Cardiac atrium fibroblast (primary cell): ENCODE results near the gene POLD4. TPM values are rescaled to one million over a fixed set of nuclear protein-coding genes. Genes with fewer than 3 reads are reported as not detected.

Source experiments
- total RNA-seq: library from RNA; depleted of rRNA; stranded (reverse); fragments of >200 nt; gene quantifications from 2 replicates; pipeline ENCODE4 v1.2.3, GENCODE V29; 2015

POLD4 gene
- 134 and 176 TPM in 2 replicates for total RNA-seq

GRCh38 chr11:67353317-67354074 lies at the start of gene POLD4:
Gene POLD4, minus strand, starts transcription at chr11:67353546. Its CDS starts 147 bp downstream, at chr11:67353399.

GRCh38 chr11:67401495-67402191 lies 48.3 kb upstream of the POLD4 start, which contains the start of gene PPP1CA:
Gene PPP1CA, minus strand, starts transcription at chr11:67401858. Its CDS starts 76 bp downstream, at chr11:67401782.

GRCh38 chr11:67391304-67392182 lies 38.2 kb upstream of the POLD4 start, which contains the start of gene RAD9A:
Gene RAD9A, plus strand, starts transcription at chr11:67391986. Its CDS starts 59 bp downstream, at chr11:67392045.

GRCh38 chr11:67372993-67373647 lies 19.8 kb upstream of the POLD4 start, which contains the start of gene CLCF1:
Gene CLCF1, minus strand, starts transcription at chr11:67373598. Its CDS starts 59 bp downstream, at chr11:67373539.

GRCh38 chr11:67303132-67303834 lies 50.1 kb downstream of the POLD4 start, which contains the start of gene SSH3:
Gene SSH3, plus strand, starts transcription at chr11:67303530. Its CDS starts 96 bp downstream, at chr11:67303626.

Other genes with a start within 250 kb of the POLD4 start
- gene KDM2A, start 234.3 kb downstream of the POLD4 start, total RNA-seq = 23.6 and 44.1 TPM in 2 replicates
- gene GRK2, start 87.1 kb downstream of the POLD4 start, total RNA-seq = 38.7 and 58.7 TPM in 2 replicates
- 22.5 and 26.9 TPM in 2 replicates for gene ANKRD13D, start 64.2 kb downstream of the POLD4 start, total RNA-seq
- 10.0 and 39.9 TPM in 2 replicates for gene SSH3, start 50.0 kb downstream of the POLD4 start, total RNA-seq
- gene CLCF1, start 20.1 kb upstream of the POLD4 start, total RNA-seq = 14.6 and 18.1 TPM in 2 replicates
- gene RAD9A, start 38.4 kb upstream of the POLD4 start, total RNA-seq = 4.2 and 4.7 TPM in 2 replicates
- 172 and 194 TPM in 2 replicates for gene PPP1CA, start 48.3 kb upstream of the POLD4 start, total RNA-seq
- not detected in 2 replicates for gene TBC1D10C, start 50.5 kb upstream of the POLD4 start, total RNA-seq
- gene CARNS1, start 62.1 kb upstream of the POLD4 start, total RNA-seq = 0.49 TPM in 1 of 2 replicates, not detected in the other
- 46.3 and 51.8 TPM in 2 replicates for gene RPS6KB2, start 74.9 kb upstream of the POLD4 start, total RNA-seq
- 2.0 TPM in 1 of 2 replicates, not detected in the other for gene PTPRCAP, start 84.1 kb upstream of the POLD4 start, total RNA-seq
- gene CORO1B, start 89.9 kb upstream of the POLD4 start, total RNA-seq = 71.1 and 73.1 TPM in 2 replicates
- gene GPR152, start 99.2 kb upstream of the POLD4 start, total RNA-seq = not detected in 2 replicates
- gene CABP4, start 101.8 kb upstream of the POLD4 start, total RNA-seq = not detected in 2 replicates
- 32.7 and 46.2 TPM in 2 replicates for gene TMEM134, start 115.7 kb upstream of the POLD4 start, total RNA-seq
- gene AIP, start 129.5 kb upstream of the POLD4 start, total RNA-seq = 59.2 and 72.4 TPM in 2 replicates
- 37.5 and 38.1 TPM in 2 replicates for gene PITPNM1, start 151.8 kb upstream of the POLD4 start, total RNA-seq
- gene CDK2AP2, start 154.6 kb upstream of the POLD4 start, total RNA-seq = 33.5 and 54.3 TPM in 2 replicates
- not detected in 2 replicates for gene CABP2, start 169.9 kb upstream of the POLD4 start, total RNA-seq
- 1,161 and 1,414 TPM in 2 replicates for gene GSTP1, start 230.3 kb upstream of the POLD4 start, total RNA-seq